ENCODE data around the gene AFAP1. TPM values are rescaled to one million over a fixed set of nuclear protein-coding genes. Genes with fewer than 3 reads are reported as not detected.

AFAP1 gene
- total RNA-seq, 1 experiment from 2014 or later: 27.6 TPM

DNA sequence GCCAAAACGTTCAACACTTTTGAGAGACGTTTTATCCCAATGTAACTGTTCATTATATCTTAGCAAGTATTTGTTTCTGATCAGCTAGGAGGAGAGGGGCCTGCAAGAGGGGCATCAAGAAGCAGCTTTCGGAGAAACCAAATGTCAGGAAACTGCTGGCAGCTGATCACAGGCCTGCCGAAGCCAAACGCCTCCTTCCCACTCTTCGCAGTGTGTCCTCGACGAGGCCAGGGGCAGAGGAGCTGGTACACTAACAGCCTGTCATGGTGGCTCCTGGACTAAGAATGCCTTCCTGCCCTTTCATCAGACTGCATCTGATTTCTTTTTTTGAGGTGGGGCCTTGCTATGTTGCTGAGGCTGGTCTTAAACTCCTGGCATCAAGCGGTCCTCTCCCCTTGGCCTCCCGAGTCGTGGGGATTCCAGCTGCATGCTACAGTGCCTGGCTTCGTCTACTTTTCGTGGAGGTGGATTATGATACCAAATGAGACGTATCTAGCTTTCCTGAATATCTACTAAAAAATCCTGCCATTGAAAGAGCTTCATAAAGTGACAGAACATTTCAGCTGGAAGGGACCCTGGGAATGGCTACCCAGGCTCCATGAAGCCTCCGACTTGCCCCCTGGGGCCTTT lies 134.8 kb downstream of the AFAP1 start:
- TF ChIP-seq CTCF (IDR thresholded peaks at IDR 0.05; ENCODE audit: insufficient read depth in 1 of 2, low read depth in 1 of 2, low read length in 1 of 2, severe bottlenecking in 1 of 2, unreplicated experiment in 1 of 2): no peak
- DNase-seq: no peak
- POLR2A ChIA-PET: no interaction called here
- Mint-ChIP-seq H3K27me3 (ENCODE audit: insufficient read depth, unreplicated experiment) (no peaks in the 10 kb centered on the region), H3K4me3 (ENCODE audit: unreplicated experiment) (no peak overlapping the region), H3K4me1 (ENCODE audit: low read depth, unreplicated experiment) (peaks cover 24% of the 10 kb centered on the region), H3K36me3 (ENCODE audit: insufficient read depth, unreplicated experiment) (peaks cover 61% of the 10 kb centered on the region), H3K27ac (ENCODE audit: unreplicated experiment) (peak overlapping the region; percentile 76), H3K9me3 (ENCODE audit: unreplicated experiment) (no peaks in the 10 kb centered on the region)
- H3K4me3 ChIP-seq (ENCODE audit: low read depth, low read length): no peak overlapping the region
- H3K4me1 ChIP-seq: peaks cover 20% of the 10 kb centered on the region
- CTCF ChIA-PET: interaction anchor here (0.6 to 3.8 kb wide), 22 partner anchors 7 to 210 kb away, joined by 3 to 21 read pairs (median 4); partner anchors contain the start of gene AFAP1
- no peaks in the 10 kb centered on the region for H3K27me3 ChIP-seq (replicated peaks; ENCODE audit: control insufficient read depth, insufficient read depth, low read length)
- intact Hi-C loops (cut with micrococcal nuclease; ENCODE audit: unreplicated experiment): loop anchor here (1.0 kb wide), 3 partner anchors 39 to 182 kb away; no protein-coding TSS in a partner anchor
- no peaks in the 10 kb centered on the region for H3K9me3 ChIP-seq
- H3K36me3 ChIP-seq (ENCODE audit: control insufficient read depth, insufficient read depth, low read length): no peaks in the 10 kb centered on the region; the same call in 1 of the 2 replicates
- no TSS peak for BruUV-seq (replicated peaks)

DNA sequence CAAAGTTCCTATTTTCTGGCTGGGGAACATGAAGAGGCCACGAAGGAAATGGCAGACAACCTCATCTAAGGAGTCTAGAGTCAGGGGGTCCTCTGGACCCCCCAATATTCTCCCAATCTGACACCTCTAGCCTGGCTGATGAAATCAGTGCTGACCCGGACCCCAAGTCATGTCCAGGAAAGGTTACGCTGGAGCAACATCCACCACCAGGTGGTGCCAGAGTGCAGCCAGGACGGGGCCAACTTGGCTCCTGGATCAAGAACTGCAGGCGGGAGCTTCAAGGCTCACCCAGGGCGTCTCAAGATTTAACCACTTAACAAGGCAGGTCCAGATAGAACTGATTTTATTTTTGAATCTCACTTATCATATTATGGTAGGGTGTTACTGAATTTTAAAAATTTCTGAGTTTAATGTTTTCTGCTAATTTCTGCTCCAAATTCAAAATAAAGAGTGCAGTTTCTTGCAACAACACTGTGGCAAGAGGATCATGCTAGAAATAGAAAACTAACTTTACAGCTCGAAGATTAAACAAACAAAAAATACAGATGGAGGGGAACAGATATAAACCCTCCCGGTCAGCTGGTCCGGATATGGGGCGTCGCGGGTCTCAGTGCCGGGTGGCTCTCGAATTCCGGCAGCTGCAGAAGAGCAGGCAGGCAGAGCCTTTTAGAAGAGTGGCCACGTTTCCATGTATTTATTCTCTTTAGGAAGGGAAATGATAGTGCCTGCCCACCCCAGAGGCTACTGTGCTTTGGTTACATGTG lies 135.5 kb downstream of the AFAP1 start:
- Mint-ChIP-seq H3K27me3 (ENCODE audit: insufficient read depth, unreplicated experiment) (no peaks in the 10 kb centered on the region), H3K4me3 (ENCODE audit: unreplicated experiment) (no peak overlapping the region), H3K27ac (ENCODE audit: unreplicated experiment) (peak overlapping the region; percentile 83), H3K9me3 (ENCODE audit: unreplicated experiment) (no peaks in the 10 kb centered on the region), H3K4me1 (ENCODE audit: low read depth, unreplicated experiment) (peaks cover 22% of the 10 kb centered on the region), H3K36me3 (ENCODE audit: insufficient read depth, unreplicated experiment) (peaks cover 62% of the 10 kb centered on the region)
- peak; percentile 78 to 87 for DNase-seq
- intact Hi-C loops (cut with micrococcal nuclease; ENCODE audit: unreplicated experiment): loop anchor here (1.0 kb wide), 3 partner anchors 40 to 183 kb away; no protein-coding TSS in a partner anchor
- no peaks in the 10 kb centered on the region; the same call in 1 of the 2 replicates for H3K36me3 ChIP-seq (ENCODE audit: control insufficient read depth, insufficient read depth, low read length)
- POLR2A ChIA-PET: no interaction called here
- H3K9me3 ChIP-seq: no peaks in the 10 kb centered on the region
- no peaks in the 10 kb centered on the region for H3K27me3 ChIP-seq (replicated peaks; ENCODE audit: control insufficient read depth, insufficient read depth, low read length)
- CTCF ChIA-PET: interaction anchor here (0.6 to 3.8 kb wide), 17 partner anchors 8 to 183 kb away, joined by 3 to 21 read pairs (median 4); partner anchors contain the start of gene AFAP1
- no TSS peak for BruUV-seq (replicated peaks)
- H3K4me3 ChIP-seq (ENCODE audit: low read depth, low read length): no peak overlapping the region
- H3K4me1 ChIP-seq: peaks cover 18% of the 10 kb centered on the region
- TF ChIP-seq CTCF (IDR thresholded peaks at IDR 0.05; ENCODE audit: insufficient read depth in 1 of 2, low read depth in 1 of 2, low read length in 1 of 2, severe bottlenecking in 1 of 2, unreplicated experiment in 1 of 2): peak; percentile 91 to 94

- POLR2A ChIA-PET: no interaction called here
Observed at GRCh38 chr4:7803371-7803770, 136.3 kb downstream of the AFAP1 start.

More at GRCh38 chr4:7803371-7803770, 136.3 kb downstream of the AFAP1 start:
- no TSS peak for BruUV-seq (replicated peaks)
- Histone ChIP-seq H3K4me3 (ENCODE audit: low read depth, low read length) (no peak overlapping the region), H3K9me3 (no peaks in the 10 kb centered on the region), H3K4me1 (peaks cover 18% of the 10 kb centered on the region), H3K27me3 (replicated peaks; ENCODE audit: control insufficient read depth, insufficient read depth, low read length) (no peaks in the 10 kb centered on the region), H3K36me3 (ENCODE audit: control insufficient read depth, insufficient read depth, low read length) (no peaks in the 10 kb centered on the region; the same call in none of the 2 replicates)
- CTCF ChIA-PET: interaction anchor here (1.0 to 3.8 kb wide), 9 partner anchors 12 to 184 kb away, joined by 3 to 21 read pairs (median 5); partner anchors contain the start of gene AFAP1
- TF ChIP-seq CTCF (IDR thresholded peaks at IDR 0.05; ENCODE audit: insufficient read depth in 1 of 2, low read depth in 1 of 2, low read length in 1 of 2, severe bottlenecking in 1 of 2, unreplicated experiment in 1 of 2): no peak
- Mint-ChIP-seq H3K4me1 (ENCODE audit: low read depth, unreplicated experiment) (peaks cover 22% of the 10 kb centered on the region), H3K4me3 (ENCODE audit: unreplicated experiment) (no peak overlapping the region), H3K36me3 (ENCODE audit: insufficient read depth, unreplicated experiment) (peaks cover 67% of the 10 kb centered on the region), H3K9me3 (ENCODE audit: unreplicated experiment) (no peaks in the 10 kb centered on the region), H3K27ac (ENCODE audit: unreplicated experiment) (peak overlapping the region; percentile 83), H3K27me3 (ENCODE audit: insufficient read depth, unreplicated experiment) (no peaks in the 10 kb centered on the region)
- intact Hi-C loops (cut with micrococcal nuclease; ENCODE audit: unreplicated experiment): no loop called here
- DNase-seq: no peak

Measured in Caco-2 (cell line).